ENCODE results near the gene NEXN. TPM values are rescaled to one million over a fixed set of nuclear protein-coding genes. Genes with fewer than 3 reads are reported as not detected.
"Not testable (repeated sequence)": the region's sequence is repeated elsewhere in the genome, so short reads cannot be mapped to it uniquely, and the experiment has no call there.

Gene NEXN
- total and polyA plus RNA-seq, 8 donors, result 12.7 to 64.3 (median 32.9) TPM

DNA sequence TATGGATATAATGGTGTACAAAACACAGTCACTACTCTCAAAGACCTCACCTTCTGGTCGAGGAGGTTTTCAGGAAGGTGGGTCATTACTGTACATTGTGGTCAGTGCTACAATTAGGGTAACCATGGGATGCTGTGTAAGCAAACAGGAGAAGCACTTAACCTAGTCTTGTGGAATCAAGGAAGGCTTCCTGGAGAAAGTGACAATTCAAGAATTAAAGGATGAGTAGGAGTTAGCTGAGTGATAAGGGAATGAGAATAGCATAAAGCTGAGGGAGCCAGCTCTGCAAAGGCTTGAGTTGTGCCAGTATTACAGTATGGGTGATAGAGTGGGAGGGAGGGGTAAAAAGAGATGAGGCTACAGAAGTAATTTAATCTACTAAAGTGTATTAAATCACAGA is 17.2 kb downstream of the NEXN start:
- 67 to 81% (median 79%) methylated on average over 1 of the region's 1 CpG for WGBS, 5 donors

DNA sequence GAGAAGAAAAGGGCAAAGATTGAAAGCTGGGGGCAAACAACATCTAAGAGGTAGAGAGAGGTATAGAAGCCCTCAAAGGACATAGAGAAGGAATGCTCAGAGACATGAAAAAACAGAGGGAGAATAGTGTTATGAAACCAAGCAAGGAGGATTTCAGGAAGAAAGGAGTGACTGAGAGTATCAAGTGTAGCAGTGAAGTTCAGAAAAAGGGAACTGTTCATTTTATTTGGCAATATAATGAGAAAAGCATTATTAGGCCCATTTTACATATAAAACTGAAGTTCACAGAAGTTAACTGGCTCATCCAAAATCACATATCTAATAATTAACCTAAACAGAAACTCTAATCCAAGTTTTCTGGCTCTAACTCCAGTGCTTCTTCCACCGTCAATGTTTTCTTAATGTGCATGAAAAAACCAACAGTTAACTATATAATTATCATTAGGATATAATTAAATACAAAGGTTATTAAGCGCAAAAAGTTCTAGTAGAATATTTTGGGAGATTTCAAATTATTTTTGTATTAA is 17.7 kb downstream of the NEXN start:
- no peak overlapping the region for H3K27ac ChIP-seq
- intact Hi-C loops (cut with DNase I; ENCODE audit: low total_unique reads), result no loop called here
- H3K9me3 ChIP-seq, result no peaks in the 10 kb centered on the region
- no peaks in the 10 kb centered on the region for H3K27me3 ChIP-seq
- TF ChIP-seq, protein P1, sequence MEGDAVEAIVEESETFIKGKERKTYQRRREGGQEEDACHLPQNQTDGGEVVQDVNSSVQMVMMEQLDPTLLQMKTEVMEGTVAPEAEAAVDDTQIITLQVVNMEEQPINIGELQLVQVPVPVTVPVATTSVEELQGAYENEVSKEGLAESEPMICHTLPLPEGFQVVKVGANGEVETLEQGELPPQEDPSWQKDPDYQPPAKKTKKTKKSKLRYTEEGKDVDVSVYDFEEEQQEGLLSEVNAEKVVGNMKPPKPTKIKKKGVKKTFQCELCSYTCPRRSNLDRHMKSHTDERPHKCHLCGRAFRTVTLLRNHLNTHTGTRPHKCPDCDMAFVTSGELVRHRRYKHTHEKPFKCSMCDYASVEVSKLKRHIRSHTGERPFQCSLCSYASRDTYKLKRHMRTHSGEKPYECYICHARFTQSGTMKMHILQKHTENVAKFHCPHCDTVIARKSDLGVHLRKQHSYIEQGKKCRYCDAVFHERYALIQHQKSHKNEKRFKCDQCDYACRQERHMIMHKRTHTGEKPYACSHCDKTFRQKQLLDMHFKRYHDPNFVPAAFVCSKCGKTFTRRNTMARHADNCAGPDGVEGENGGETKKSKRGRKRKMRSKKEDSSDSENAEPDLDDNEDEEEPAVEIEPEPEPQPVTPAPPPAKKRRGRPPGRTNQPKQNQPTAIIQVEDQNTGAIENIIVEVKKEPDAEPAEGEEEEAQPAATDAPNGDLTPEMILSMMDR (IDR thresholded peaks at IDR 0.05), result no peak
- TF ChIP-seq POLR2A (IDR thresholded peaks at IDR 0.05) (no peak), EP300 (IDR thresholded peaks at IDR 0.05) (no peak), POLR2AphosphoS5 (IDR thresholded peaks at IDR 0.05) (no peak)
- WGBS, 5 donors, result 65 to 86% (median 76%) methylated on average over 2 of the region's 2 CpGs
- no peak overlapping the region for H3K4me3 ChIP-seq
- H3K4me1 ChIP-seq, result peaks cover 0 to 9% (median under 1%) of the 10 kb centered on the region in 4 donors
- no peak for DNase-seq
- H3K36me3 ChIP-seq, result no peaks in the 10 kb centered on the region

More for the DNA sequence above, 17.2 kb downstream of the NEXN start:
- Histone ChIP-seq H3K36me3 (no peaks in the 10 kb centered on the region), H3K27ac (no peak overlapping the region), H3K27me3 (no peaks in the 10 kb centered on the region), H3K4me3 (no peak overlapping the region), H3K4me1 (peaks cover 0 to 13% (median 3%) of the 10 kb centered on the region in 4 donors), H3K9me3 (no peaks in the 10 kb centered on the region)
- TF ChIP-seq POLR2A (IDR thresholded peaks at IDR 0.05) (no peak), EP300 (IDR thresholded peaks at IDR 0.05) (no peak), POLR2AphosphoS5 (IDR thresholded peaks at IDR 0.05) (no peak)
- TF ChIP-seq, protein P1 (IDR thresholded peaks at IDR 0.05), result no peak
- intact Hi-C loops (cut with DNase I; ENCODE audit: low total_unique reads), result no loop called here
- no peak for DNase-seq

DNA sequence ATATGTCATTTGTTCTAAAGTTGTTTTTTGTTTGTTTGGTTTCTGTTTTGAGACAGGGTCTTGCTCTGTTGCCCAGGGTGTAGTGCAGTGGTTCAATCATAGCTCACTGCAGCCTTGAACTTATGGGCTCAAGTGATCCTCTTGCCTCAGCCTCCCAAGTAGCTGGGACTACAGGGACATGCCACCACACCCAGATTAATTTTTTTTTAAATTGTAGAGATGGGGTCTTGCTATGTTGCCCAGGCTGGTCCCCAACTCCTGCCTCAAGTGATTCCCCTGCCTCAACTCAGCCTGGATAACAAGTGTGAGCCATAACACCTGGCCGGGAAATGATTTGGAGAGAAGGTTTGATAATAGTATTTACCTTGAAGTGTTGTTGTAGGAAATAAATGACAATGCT is 18.2 kb downstream of the NEXN start:
- DNase-seq, result no peak
- intact Hi-C loops (cut with DNase I; ENCODE audit: low total_unique reads), result no loop called here
- Histone ChIP-seq H3K36me3 (no peaks in the 10 kb centered on the region), H3K27me3 (no peaks in the 10 kb centered on the region), H3K27ac (no peak overlapping the region), H3K9me3 (no peaks in the 10 kb centered on the region), H3K4me3 (no peak overlapping the region), H3K4me1 (peaks cover 0 to 8% (median 0%) of the 10 kb centered on the region in 4 donors)
- TF ChIP-seq, protein P1 (IDR thresholded peaks at IDR 0.05), result no peak
- TF ChIP-seq EP300 (IDR thresholded peaks at IDR 0.05) (no peak), POLR2AphosphoS5 (IDR thresholded peaks at IDR 0.05) (no peak), POLR2A (IDR thresholded peaks at IDR 0.05) (no peak)
- 47 to 73% (median 67%) methylated on average over 1 of the region's 1 CpG for WGBS, 5 donors

- DNase-seq, result no peak
- H3K4me1 ChIP-seq, result peaks cover 0 to 7% (median 0%) of the 10 kb centered on the region in 4 donors
- WGBS, 5 donors, result 86 to 91% (median 86%) methylated on average over 4 of the region's 4 CpGs
- H3K4me3 ChIP-seq, result no peak overlapping the region
- TF ChIP-seq EP300 (IDR thresholded peaks at IDR 0.05), result no peak
- H3K9me3 ChIP-seq, result no peaks in the 10 kb centered on the region
- H3K27me3 ChIP-seq, result no peaks in the 10 kb centered on the region
- H3K36me3 ChIP-seq, result no peaks in the 10 kb centered on the region
- H3K27ac ChIP-seq, result no peak overlapping the region
- intact Hi-C loops (cut with DNase I; ENCODE audit: low total_unique reads), result no loop called here
Measured at GRCh38 chr1:77910116-77910515, 21.7 kb downstream of the NEXN start.

DNA sequence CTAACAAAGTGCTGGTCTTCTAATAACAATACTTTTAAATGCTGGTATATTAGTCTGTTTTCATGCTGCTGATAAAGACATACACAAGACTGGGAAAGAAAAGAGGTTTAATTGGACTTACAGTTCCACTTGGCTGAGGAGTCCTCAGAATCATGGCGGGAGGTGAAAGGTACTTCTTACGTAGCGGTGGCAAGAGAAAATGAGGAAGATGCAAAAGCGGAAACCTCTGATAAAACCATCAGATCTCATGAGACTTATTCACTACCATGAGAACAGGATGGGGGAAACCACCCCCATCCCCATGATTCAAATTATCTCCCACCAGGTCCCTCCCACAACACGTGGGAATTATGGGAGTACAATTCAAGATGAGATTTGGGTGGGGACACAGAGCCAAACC is 30.5 kb downstream of the NEXN start:
- 85 to 92% (median 90%) methylated on average over 5 of the region's 5 CpGs for WGBS, 5 donors
- H3K27ac ChIP-seq; intact Hi-C loops (cut with DNase I; ENCODE audit: low total_unique reads); H3K4me1 ChIP-seq; H3K9me3 ChIP-seq; DNase-seq; H3K27me3 ChIP-seq; H3K4me3 ChIP-seq: not testable (repeated sequence)
- H3K36me3 ChIP-seq, result peaks cover 3 to 62% (median 37%) of the 10 kb centered on the region in 4 donors
